ENCODE data around the gene RETSAT.

DNA sequence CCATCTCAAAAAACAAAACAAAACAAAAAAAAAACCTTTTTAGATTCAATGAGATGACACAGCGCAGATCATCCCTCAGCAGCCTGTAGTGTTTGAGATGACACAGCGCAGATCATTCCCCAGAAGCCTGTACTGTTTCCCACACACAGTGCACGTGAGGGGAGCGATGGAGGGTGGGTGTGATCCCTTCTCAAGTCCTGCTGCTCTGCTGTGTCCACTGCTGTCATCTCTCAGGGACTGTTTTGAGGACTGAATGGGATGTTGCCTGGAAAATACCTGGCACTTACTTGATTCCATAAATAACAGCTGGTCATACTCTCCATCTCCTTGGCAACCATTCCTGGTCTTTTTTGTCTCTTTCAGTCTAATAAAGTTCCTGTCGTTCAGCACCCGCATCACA lies 52.2 kb downstream of the RETSAT start:
- TF ChIP-seq EZH2 (IDR thresholded peaks at IDR 0.05) (no peak), POLR2AphosphoS5 (IDR thresholded peaks at IDR 0.05; ENCODE audit: borderline replicate concordance, low read depth, low read length) (no peak)

Data from SK-N-MC (cell line).